ENCODE results near the gene GNA12. TPM values are rescaled to one million over a fixed set of nuclear protein-coding genes. Genes with fewer than 3 reads are reported as not detected.
"Not testable (repeated sequence)": the region's sequence is repeated elsewhere in the genome, so short reads cannot be mapped to it uniquely, and the experiment has no call there.

Gene GNA12
- total and polyA plus RNA-seq, 4 experiments from 2014 or later: 4.4 to 16.6 (median 12.6) TPM

- POLR2A ChIA-PET (ENCODE audit: partially characterized antibody): interaction anchor here (0.9 kb wide), 1 partner anchor 16 kb away, joined by 3 read pairs; no protein-coding TSS in a partner anchor
- H3K27me3 ChIP-seq (ENCODE audit: insufficient read depth, low read length); H3K27ac ChIP-seq (ENCODE audit: low read depth, low read length); H3K4me3 Mint-ChIP-seq; H3K4me1 ChIP-seq (ENCODE audit: insufficient read depth, low read length); H3K9me3 ChIP-seq (ENCODE audit: control insufficient read depth in 1 of 2, low read length in 2 of 2); H3K9me3 Mint-ChIP-seq; H3K27me3 Mint-ChIP-seq; H3K4me1 Mint-ChIP-seq; H3K4me3 ChIP-seq (ENCODE audit: low read length in 2 of 2); H3K36me3 ChIP-seq (ENCODE audit: insufficient read depth, low read length); DNase-seq; intact Hi-C loops (cut with micrococcal nuclease): not testable (repeated sequence)
- Mint-ChIP-seq H3K27ac (peak overlapping the region in 1 of 7 donors; percentile 63), H3K36me3 (peaks cover 8 to 17% of the 10 kb centered on the region in 2 donors)
- CTCF ChIA-PET (ENCODE audit: partially characterized antibody): interaction anchor here (0.6 to 1.7 kb wide), 3 partner anchors 8 to 27 kb away, joined by 3 to 5 read pairs (median 3); no protein-coding TSS in a partner anchor
Observed at GRCh38 chr7:2737005-2737743, 106.9 kb downstream of the GNA12 start.

DNA sequence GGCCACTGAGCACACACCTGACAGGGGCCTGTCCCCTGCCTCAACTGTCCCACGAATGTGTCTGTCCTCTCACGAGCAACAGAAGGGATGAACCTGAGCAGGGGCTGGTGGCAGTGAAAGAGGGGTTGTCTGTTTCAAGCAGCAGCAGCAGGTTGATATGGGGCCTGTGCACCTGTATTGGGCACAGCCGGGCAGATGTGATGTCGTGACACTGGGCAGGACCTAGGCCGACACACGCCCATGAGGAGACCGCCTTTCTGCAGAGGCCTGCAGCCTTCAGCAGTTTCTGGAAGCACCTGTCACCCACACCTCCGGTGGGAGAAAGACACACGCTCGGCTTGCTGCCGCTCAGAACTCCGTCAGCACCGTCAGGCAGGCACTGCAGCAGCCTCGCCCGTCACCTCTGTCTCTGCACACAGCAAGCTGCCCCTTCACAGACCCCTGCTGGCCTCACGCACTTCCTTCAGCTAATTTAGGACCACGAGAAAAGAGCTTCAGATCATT, 107.6 kb downstream of the GNA12 start:
- Mint-ChIP-seq H3K4me3 (no peak overlapping the region), H3K9me3 (no peaks in the 10 kb centered on the region), H3K27me3 (no peaks in the 10 kb centered on the region), H3K36me3 (peaks cover 12 to 21% of the 10 kb centered on the region in 2 donors), H3K4me1 (peaks cover 0 to 5% (median 3%) of the 10 kb centered on the region in 4 donors), H3K27ac (no peak overlapping the region)
- H3K4me1 ChIP-seq (ENCODE audit: insufficient read depth, low read length): no peaks in the 10 kb centered on the region
- H3K27ac ChIP-seq (ENCODE audit: low read depth, low read length): no peak overlapping the region
- POLR2A ChIA-PET (ENCODE audit: partially characterized antibody): interaction anchor here (0.9 kb wide), 1 partner anchor 16 kb away, joined by 3 read pairs; no protein-coding TSS in a partner anchor
- CTCF ChIA-PET (ENCODE audit: partially characterized antibody): interaction anchor here (0.6 to 1.4 kb wide), 2 partner anchors 18 to 26 kb away, joined by 3 read pairs; no protein-coding TSS in a partner anchor
- DNase-seq: no peak
- H3K36me3 ChIP-seq (ENCODE audit: insufficient read depth, low read length): no peaks in the 10 kb centered on the region
- intact Hi-C loops (cut with micrococcal nuclease): no loop called here
- no peak overlapping the region for H3K4me3 ChIP-seq (ENCODE audit: low read length in 2 of 2)
- no peaks in the 10 kb centered on the region for H3K27me3 ChIP-seq (ENCODE audit: insufficient read depth, low read length)
- no peaks in the 10 kb centered on the region for H3K9me3 ChIP-seq (ENCODE audit: control insufficient read depth in 1 of 2, low read length in 2 of 2)

- intact Hi-C loops (cut with micrococcal nuclease): no loop called here
- Mint-ChIP-seq H3K4me1 (peaks cover 0 to 5% (median 3%) of the 10 kb centered on the region in 4 donors), H3K9me3 (no peaks in the 10 kb centered on the region), H3K4me3 (no peak overlapping the region), H3K27ac (no peak overlapping the region), H3K27me3 (no peaks in the 10 kb centered on the region), H3K36me3 (peaks cover 16 to 25% of the 10 kb centered on the region in 2 donors)
- Histone ChIP-seq H3K4me1 (ENCODE audit: insufficient read depth, low read length) (no peaks in the 10 kb centered on the region), H3K27ac (ENCODE audit: low read depth, low read length) (no peak overlapping the region), H3K27me3 (ENCODE audit: insufficient read depth, low read length) (no peaks in the 10 kb centered on the region), H3K4me3 (ENCODE audit: low read length in 2 of 2) (no peak overlapping the region), H3K9me3 (ENCODE audit: control insufficient read depth in 1 of 2, low read length in 2 of 2) (no peaks in the 10 kb centered on the region), H3K36me3 (ENCODE audit: insufficient read depth, low read length) (peaks cover 2% of the 10 kb centered on the region)
- ChIA-PET CTCF (ENCODE audit: partially characterized antibody) (no interaction called here), POLR2A (ENCODE audit: partially characterized antibody) (no interaction called here)
- no peak for DNase-seq
Observed at GRCh38 chr7:2735744-2736143, 108.4 kb downstream of the GNA12 start.

DNA sequence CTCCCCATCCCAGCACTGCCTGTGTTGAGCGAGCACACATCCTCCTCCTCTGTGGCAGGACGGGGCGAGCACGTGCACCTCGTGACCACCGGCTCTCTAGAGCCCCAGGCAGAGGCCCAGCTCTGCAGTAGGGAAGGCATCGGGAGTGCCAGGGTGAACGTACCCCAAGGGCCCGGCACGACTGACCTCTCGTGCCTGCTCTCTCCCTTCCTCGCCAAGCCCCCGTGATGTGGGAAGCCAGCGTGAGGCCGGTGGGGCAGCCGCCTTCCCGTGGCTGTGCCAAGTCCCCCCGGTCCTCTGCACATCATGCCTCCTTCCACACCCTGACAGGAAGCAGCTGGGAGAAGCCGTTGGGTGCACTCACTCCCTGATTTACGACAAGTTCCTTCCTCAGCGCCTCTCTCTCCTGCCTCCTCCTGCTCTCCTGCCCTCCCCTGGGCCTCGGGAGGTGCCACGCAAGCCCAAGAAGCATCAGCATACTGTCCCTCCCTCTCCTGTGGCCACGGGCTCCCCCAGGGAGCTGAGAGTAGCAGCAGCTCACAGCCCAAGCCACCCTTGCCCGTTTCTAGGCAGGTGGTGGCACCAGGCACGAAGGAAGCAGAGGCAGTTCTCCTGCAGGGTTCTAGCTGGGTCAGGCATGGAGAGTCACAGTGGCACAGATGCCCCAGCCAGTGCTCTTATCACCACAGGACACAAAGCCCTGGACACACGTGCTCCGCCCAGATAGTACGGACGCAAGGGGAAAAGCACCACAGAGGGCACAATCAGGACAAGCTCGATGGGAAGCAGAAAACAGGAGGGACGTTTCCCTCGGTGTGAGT, 109.1 kb downstream of the GNA12 start:
- intact Hi-C loops (cut with micrococcal nuclease): no loop called here
- DNase-seq: no peak
- ChIA-PET POLR2A (ENCODE audit: partially characterized antibody) (no interaction called here), CTCF (ENCODE audit: partially characterized antibody) (no interaction called here)
- H3K36me3 Mint-ChIP-seq: peaks cover 19 to 24% of the 10 kb centered on the region in 2 donors
- H3K36me3 ChIP-seq (ENCODE audit: insufficient read depth, low read length): peaks cover 5% of the 10 kb centered on the region
- H3K27ac ChIP-seq (ENCODE audit: low read depth, low read length): no peak overlapping the region
- H3K27me3 Mint-ChIP-seq: no peaks in the 10 kb centered on the region
- no peaks in the 10 kb centered on the region for H3K9me3 ChIP-seq (ENCODE audit: control insufficient read depth in 1 of 2, low read length in 2 of 2)
- no peak overlapping the region for H3K4me3 ChIP-seq (ENCODE audit: low read length in 2 of 2)
- H3K4me3 Mint-ChIP-seq: no peak overlapping the region
- no peaks in the 10 kb centered on the region for H3K9me3 Mint-ChIP-seq
- no peaks in the 10 kb centered on the region for H3K4me1 ChIP-seq (ENCODE audit: insufficient read depth, low read length)
- H3K4me1 Mint-ChIP-seq: peaks cover 0 to 5% (median 3%) of the 10 kb centered on the region in 4 donors
- H3K27ac Mint-ChIP-seq: no peak overlapping the region
- no peaks in the 10 kb centered on the region for H3K27me3 ChIP-seq (ENCODE audit: insufficient read depth, low read length)

DNA sequence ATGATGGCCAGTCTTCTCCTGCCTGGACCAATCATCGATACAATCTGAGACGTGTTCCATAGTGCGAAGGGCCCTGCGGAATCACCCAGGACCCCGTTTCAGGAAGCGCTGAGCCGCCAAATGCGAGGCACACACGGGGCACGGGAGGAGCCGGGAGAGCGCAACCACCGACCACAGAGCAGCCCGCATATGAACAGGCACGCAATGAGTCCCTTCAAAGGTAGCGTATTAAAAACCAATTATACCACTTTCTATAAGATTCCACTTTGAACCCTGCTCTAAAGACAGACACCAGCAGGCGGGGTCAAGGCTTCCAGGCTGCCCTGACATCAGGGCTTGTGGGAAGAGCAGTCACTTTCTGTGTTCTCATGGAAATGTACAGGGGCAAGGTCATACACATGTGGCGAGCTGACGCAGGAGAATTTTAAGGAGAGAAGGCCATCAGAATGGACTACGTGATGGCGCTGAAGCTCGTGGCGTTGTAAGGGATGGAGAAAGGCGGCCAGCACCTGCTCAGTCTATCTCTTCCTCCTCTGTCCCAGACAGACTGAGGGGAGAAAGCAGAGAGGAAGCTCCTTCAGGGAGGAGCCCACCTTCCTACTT, 109.9 kb downstream of the GNA12 start:
- Mint-ChIP-seq H3K27ac (peak overlapping the region in 1 of 7 donors; percentile 83), H3K27me3 (no peaks in the 10 kb centered on the region), H3K4me1 (peaks cover 0 to 5% (median 3%) of the 10 kb centered on the region in 4 donors), H3K36me3 (peaks cover 23 to 28% of the 10 kb centered on the region in 2 donors), H3K9me3 (no peaks in the 10 kb centered on the region), H3K4me3 (peak overlapping the region in 1 of 8 donors; percentile 22)
- Histone ChIP-seq H3K27me3 (ENCODE audit: insufficient read depth, low read length) (no peaks in the 10 kb centered on the region), H3K9me3 (ENCODE audit: control insufficient read depth in 1 of 2, low read length in 2 of 2) (no peaks in the 10 kb centered on the region), H3K36me3 (ENCODE audit: insufficient read depth, low read length) (peaks cover 5% of the 10 kb centered on the region), H3K4me3 (ENCODE audit: low read length in 2 of 2) (no peak overlapping the region), H3K4me1 (ENCODE audit: insufficient read depth, low read length) (no peaks in the 10 kb centered on the region), H3K27ac (ENCODE audit: low read depth, low read length) (no peak overlapping the region)
- ChIA-PET POLR2A (ENCODE audit: partially characterized antibody) (no interaction called here), CTCF (ENCODE audit: partially characterized antibody) (no interaction called here)
- intact Hi-C loops (cut with micrococcal nuclease): no loop called here
- no peak for DNase-seq

GRCh38 chr7:2732959-2733584, 111.0 kb downstream of the GNA12 start:
- Histone ChIP-seq H3K4me3 (ENCODE audit: low read length in 2 of 2) (no peak overlapping the region), H3K4me1 (ENCODE audit: insufficient read depth, low read length) (no peaks in the 10 kb centered on the region), H3K9me3 (ENCODE audit: control insufficient read depth in 1 of 2, low read length in 2 of 2) (no peaks in the 10 kb centered on the region), H3K27me3 (ENCODE audit: insufficient read depth, low read length) (no peaks in the 10 kb centered on the region), H3K27ac (ENCODE audit: low read depth, low read length) (no peak overlapping the region), H3K36me3 (ENCODE audit: insufficient read depth, low read length) (peaks cover 5% of the 10 kb centered on the region)
- H3K27me3 Mint-ChIP-seq: no peaks in the 10 kb centered on the region
- H3K27ac Mint-ChIP-seq: peak overlapping the region in 1 of 7 donors; percentile 8
- POLR2A ChIA-PET (ENCODE audit: partially characterized antibody): no interaction called here
- H3K4me3 Mint-ChIP-seq: no peak overlapping the region
- CTCF ChIA-PET (ENCODE audit: partially characterized antibody): interaction anchor here (0.6 kb wide), 1 partner anchor 29 kb away, joined by 3 read pairs; no protein-coding TSS in a partner anchor
- peaks cover 0 to 5% (median 3%) of the 10 kb centered on the region in 4 donors for H3K4me1 Mint-ChIP-seq
- peaks cover 26 to 34% of the 10 kb centered on the region in 2 donors for H3K36me3 Mint-ChIP-seq
- intact Hi-C loops (cut with micrococcal nuclease): no loop called here
- DNase-seq: no peak
- no peaks in the 10 kb centered on the region for H3K9me3 Mint-ChIP-seq
